Upper lobe of left lung (tissue), 4 donors: ENCODE data around the gene SDK1.

Source experiments
- EP300 ChIP-seq, 4 donors: sonication (generic); formaldehyde crosslinking; IDR thresholded peaks; one replicate each; pipeline ENCODE4 v1.5.1; 2017; ENCODE audit warnings: antibody characterized with exemption in 4 of 4, control low read depth in 2 of 4
- POLR2A ChIP-seq, 4 donors: fragments of 450-650 bp; IDR thresholded peaks; one replicate each; pipeline ENCODE4 v1.5.1; 2016 to 2017; ENCODE audit warnings: antibody characterized with exemption in 4 of 4, mild to moderate bottlenecking in 2 of 4
- TF ChIP-seq, protein P1 (sequence below), 6 experiments: fragments of 450-650 bp in 4 of 6; fragments of 200-600 bp in 2 of 6; sonication (generic) in 2 of 6; IDR thresholded peaks; one replicate each; pipeline ENCODE4 v1.5.1; 2016 to 2019; ENCODE audit warnings: antibody characterized with exemption in 6 of 6

DNA sequence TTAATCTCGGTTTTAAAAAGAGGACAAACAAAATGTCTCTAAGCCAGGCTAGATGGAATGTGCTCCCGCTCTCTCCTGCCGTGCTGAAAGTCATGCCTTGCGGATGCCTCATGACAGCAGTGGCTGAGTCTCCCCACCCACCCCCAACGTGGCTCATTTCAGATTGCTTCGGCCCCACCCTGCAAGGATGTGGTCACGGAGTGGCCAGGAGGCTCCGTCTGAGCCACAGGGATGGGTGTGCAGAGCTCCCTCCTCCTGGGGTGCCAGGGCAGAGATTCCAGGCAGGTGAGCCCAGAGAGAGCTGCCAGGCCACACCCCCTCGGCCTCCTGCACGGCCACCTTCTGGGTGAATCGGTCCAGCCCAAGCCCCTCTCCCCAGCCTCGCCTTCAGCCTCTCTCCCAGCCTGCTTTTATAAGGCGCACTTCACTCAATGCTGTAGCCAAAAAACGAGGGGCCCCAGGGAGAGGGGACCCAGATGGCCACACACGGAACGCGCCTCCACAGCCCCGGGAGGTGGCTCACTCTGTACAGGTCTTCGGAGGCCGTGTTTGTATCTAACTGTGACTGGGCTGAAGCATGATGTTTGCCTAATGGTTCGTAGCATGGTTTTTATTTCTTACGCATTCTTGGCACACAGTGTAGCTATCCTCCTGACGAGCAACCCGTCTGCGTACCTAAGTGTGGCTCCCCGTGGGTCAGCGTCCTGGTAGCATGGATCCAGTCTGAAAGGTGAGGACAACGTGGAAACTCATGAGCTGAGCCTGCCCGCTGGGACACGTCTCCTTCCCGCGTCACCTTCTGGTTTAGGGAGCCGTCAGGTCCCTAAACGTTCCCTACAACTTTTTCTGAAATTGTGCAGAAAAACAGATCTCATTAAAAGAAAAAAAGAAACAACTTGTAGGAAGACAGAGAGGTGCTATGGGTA lies 967.3 kb downstream of the SDK1 start:
- TF ChIP-seq POLR2A (IDR thresholded peaks at IDR 0.05) (no peak), EP300 (IDR thresholded peaks at IDR 0.05) (no peak)
- TF ChIP-seq, protein P1, sequence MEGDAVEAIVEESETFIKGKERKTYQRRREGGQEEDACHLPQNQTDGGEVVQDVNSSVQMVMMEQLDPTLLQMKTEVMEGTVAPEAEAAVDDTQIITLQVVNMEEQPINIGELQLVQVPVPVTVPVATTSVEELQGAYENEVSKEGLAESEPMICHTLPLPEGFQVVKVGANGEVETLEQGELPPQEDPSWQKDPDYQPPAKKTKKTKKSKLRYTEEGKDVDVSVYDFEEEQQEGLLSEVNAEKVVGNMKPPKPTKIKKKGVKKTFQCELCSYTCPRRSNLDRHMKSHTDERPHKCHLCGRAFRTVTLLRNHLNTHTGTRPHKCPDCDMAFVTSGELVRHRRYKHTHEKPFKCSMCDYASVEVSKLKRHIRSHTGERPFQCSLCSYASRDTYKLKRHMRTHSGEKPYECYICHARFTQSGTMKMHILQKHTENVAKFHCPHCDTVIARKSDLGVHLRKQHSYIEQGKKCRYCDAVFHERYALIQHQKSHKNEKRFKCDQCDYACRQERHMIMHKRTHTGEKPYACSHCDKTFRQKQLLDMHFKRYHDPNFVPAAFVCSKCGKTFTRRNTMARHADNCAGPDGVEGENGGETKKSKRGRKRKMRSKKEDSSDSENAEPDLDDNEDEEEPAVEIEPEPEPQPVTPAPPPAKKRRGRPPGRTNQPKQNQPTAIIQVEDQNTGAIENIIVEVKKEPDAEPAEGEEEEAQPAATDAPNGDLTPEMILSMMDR (IDR thresholded peaks at IDR 0.05) = no peak
